HG02642 (cell line): ENCODE results near the gene AGTRAP.

ENCODE experiments used
- ATAC-seq: cut with Tn5 transposase; IDR thresholded peaks from one replicate; pipeline ENCODE4 v1.9.1; 2021; ENCODE audit warnings: mild to moderate bottlenecking; ENCODE audit not compliant: unreplicated experiment, poor library complexity

AGTRAP gene

GRCh38 chr1:11753555-11754208 lies 17.7 kb downstream of the AGTRAP start:
- ATAC-seq, result no peak

- ATAC-seq, result no peak
Observed at GRCh38 chr1:11757047-11757446, 21.1 kb downstream of the AGTRAP start.

- ATAC-seq, result no peak
Observed at GRCh38 chr1:11759791-11760190, 23.9 kb downstream of the AGTRAP start.

GRCh38 chr1:11761285-11761684 lies 25.3 kb downstream of the AGTRAP start:
- ATAC-seq, result no peak

- ATAC-seq, result no peak
Observed at GRCh38 chr1:11761988-11762406, 26.1 kb downstream of the AGTRAP start, which contains the start of gene C1orf167. Gene C1orf167 (plus strand): TSS chr1:11762193. CDS start chr1:11764401, 2,208 bp downstream.

GRCh38 chr1:11764115-11764514 lies 28.2 kb downstream of the AGTRAP start:
- no peak for ATAC-seq

- no peak for ATAC-seq
Observed at GRCh38 chr1:11764519-11764918, 28.6 kb downstream of the AGTRAP start.

GRCh38 chr1:11765661-11766428 lies 29.9 kb downstream of the AGTRAP start:
- ATAC-seq, result no peak

GRCh38 chr1:11766429-11766776 lies 30.5 kb downstream of the AGTRAP start:
- no peak for ATAC-seq

GRCh38 chr1:11767922-11768704 lies 32.2 kb downstream of the AGTRAP start:
- ATAC-seq, result no peak

GRCh38 chr1:11768821-11769220 lies 32.9 kb downstream of the AGTRAP start:
- ATAC-seq, result no peak

GRCh38 chr1:11769274-11769673 lies 33.3 kb downstream of the AGTRAP start:
- ATAC-seq, result no peak

- ATAC-seq, result no peak
Observed at GRCh38 chr1:11770011-11770410, 34.1 kb downstream of the AGTRAP start.

GRCh38 chr1:11771481-11772043 lies 35.6 kb downstream of the AGTRAP start:
- ATAC-seq, result no peak

- ATAC-seq, result no peak
Observed at GRCh38 chr1:11772458-11772857, 36.5 kb downstream of the AGTRAP start.

- no peak for ATAC-seq
Observed at GRCh38 chr1:11774753-11775152, 38.8 kb downstream of the AGTRAP start.

GRCh38 chr1:11777658-11778322 lies 41.9 kb downstream of the AGTRAP start:
- ATAC-seq, result no peak

- ATAC-seq, result no peak
Observed at GRCh38 chr1:11778336-11778735, 42.4 kb downstream of the AGTRAP start.

GRCh38 chr1:11778844-11779623 lies 43.1 kb downstream of the AGTRAP start:
- ATAC-seq, result no peak
